HCT116 (cell line): ENCODE results near the gene RHBDD3. TPM values are rescaled to one million over a fixed set of nuclear protein-coding genes. Genes with fewer than 3 reads are reported as not detected.

ENCODE experiments used
- ATAC-seq: fragments of 200-7000 bp; cut with Tn5 transposase; 2 replicates; pipeline ENCODE4 v1.9.1; 2020; ENCODE audit warnings: mild to moderate bottlenecking, moderate library complexity
- BruUV-seq: library from RNA; stranded (reverse); fragments of 400-500 nt; replicated peaks from 2 replicates; lab custom pipeline; 2021; lab: Mats Ljungman, UMichigan
- CTCF ChIA-PET: fragments of 300-600 bp; sonication (Branson Sonifier 250); formaldehyde crosslinking; loops from one replicate; lab custom pipeline; 2021; ENCODE audit warnings: antibody characterized with exemption; lab: Charles Lee
- POLR2A ChIA-PET: fragments of 300-600, 350-600 bp; sonication (Branson Sonifier 250); formaldehyde crosslinking; loops from one replicate; lab custom pipeline; 2021; ENCODE audit warnings: antibody characterized with exemption; lab: Charles Lee
- RAD21 ChIA-PET, 2 experiments: fragments of 300-600 bp; sonication (Branson Sonifier 250); formaldehyde crosslinking; loops; one replicate each; lab custom pipeline; 2023; ENCODE audit warnings: low total read pairs in 2 of 2; ENCODE audit not compliant: uncharacterized antibody in 2 of 2, unreplicated experiment in 2 of 2, low non-redundant PET in 1 of 2; lab: Charles Lee
- DNase-seq: peaks from one replicate; pipeline ENCODE4 v3.0.0-alpha.2; 2010; ENCODE audit warnings: low read depth, low spot score
- H2AFZ ChIP-seq: fragments of 200-600 bp; shearing (Covaris generic), sonication (generic); 2 replicates; pipeline ENCODE4 v1.6.1; 2017; ENCODE audit warnings: low read depth, mixed run types, mixed read lengths, antibody characterized with exemption, low read length; ENCODE audit not compliant: poor library complexity, severe bottlenecking
- H3K27ac ChIP-seq: 2 replicates; pipeline ENCODE4 v1.5.1; 2012; ENCODE audit warnings: low read depth, low read length
- H3K27me3 ChIP-seq: fragments of 200-600 bp; sonication (generic); 2 replicates; pipeline ENCODE4 v1.6.1; 2016; ENCODE audit warnings: mixed run types, low read length, mixed read lengths; ENCODE audit not compliant: insufficient read depth
- H3K36me3 ChIP-seq, 2 experiments: fragments of 200-500 bp in 1 of 2; fragments of 200-600 bp in 1 of 2; sonication (Bioruptor generic) in 1 of 2; sonication (generic) in 1 of 2; 2 replicates each; pipeline versions ENCODE4 v1.5.1 to v1.6.1; 2014 to 2016; ENCODE audit warnings: low read length in 2 of 2, inconsistent platforms in 1 of 2, mixed read lengths in 1 of 2, mixed run types in 1 of 2; ENCODE audit not compliant: insufficient read depth in 2 of 2, control insufficient read depth in 1 of 2
- H3K4me1 ChIP-seq, 2 experiments: fragments of 200-600 bp in 1 of 2; sonication (generic) in 1 of 2; 2 replicates each; pipeline versions ENCODE4 v1.5.1 to v1.6.1; 2012 to 2017; ENCODE audit warnings: low read length in 2 of 2, inconsistent platforms in 1 of 2, mild to moderate bottlenecking in 1 of 2, mixed read lengths in 1 of 2, mixed run types in 1 of 2, moderate library complexity in 1 of 2; ENCODE audit not compliant: insufficient read depth in 2 of 2, control insufficient read depth in 1 of 2
- H3K4me2 ChIP-seq: fragments of 200-600 bp; sonication (generic); 2 replicates; pipeline ENCODE4 v1.6.1; 2017; ENCODE audit warnings: mixed run types, low read length, mixed read lengths
- H3K4me3 ChIP-seq, 2 experiments: fragments of 200-600 bp in 1 of 2; sonication (generic) in 1 of 2; replicated peaks in 1 of 2; 2 replicates each; pipeline ENCODE4 v1.5.1; 2011 to 2016; ENCODE audit warnings: low read length in 2 of 2, control low read depth in 1 of 2, low read depth in 1 of 2, mild to moderate bottlenecking in 1 of 2, mixed read lengths in 1 of 2, mixed run types in 1 of 2
- H3K79me2 ChIP-seq: fragments of 200-600 bp; sonication (generic); 2 replicates; pipeline ENCODE4 v1.6.1; 2017; ENCODE audit warnings: mild to moderate bottlenecking, mixed run types, low read length, moderate library complexity, mixed read lengths; ENCODE audit not compliant: insufficient read depth
- H3K9ac ChIP-seq: fragments of 200-600 bp; sonication (generic); 2 replicates; pipeline ENCODE4 v1.6.1; 2016; ENCODE audit warnings: low read length, mixed read lengths
- H3K9me2 ChIP-seq: fragments of 200-600 bp; sonication (generic), shearing (Covaris generic); 2 replicates; pipeline ENCODE4 v1.6.1; 2017; ENCODE audit warnings: mixed run types, mild to moderate bottlenecking, moderate library complexity; ENCODE audit not compliant: insufficient read depth
- H3K9me3 ChIP-seq, 2 experiments: fragments of 200-500 bp in 1 of 2; fragments of 200-600 bp in 1 of 2; sonication (Bioruptor generic) in 1 of 2; sonication (generic) in 1 of 2; 2 replicates each; pipeline ENCODE4 v1.6.1; 2014 to 2017; ENCODE audit warnings: low read length in 2 of 2, mixed read lengths in 2 of 2, inconsistent platforms in 1 of 2, low read depth in 1 of 2, mild to moderate bottlenecking in 1 of 2, mixed run types in 1 of 2, moderate library complexity in 1 of 2; ENCODE audit not compliant: control insufficient read depth in 1 of 2, insufficient read depth in 1 of 2
- H4K20me1 ChIP-seq: fragments of 200-600 bp; sonication (generic), shearing (Covaris generic); 2 replicates; pipeline ENCODE4 v1.6.1; 2017; ENCODE audit warnings: mixed run types, mild to moderate bottlenecking, moderate library complexity; ENCODE audit not compliant: insufficient read depth
- EGR1 ChIP-seq: IDR thresholded peaks from 2 replicates; pipeline ENCODE4 v1.6.1; 2012; ENCODE audit warnings: low read depth
- ELF1 ChIP-seq: IDR thresholded peaks from 2 replicates; pipeline ENCODE4 v1.6.1; 2012; ENCODE audit warnings: low read depth, borderline replicate concordance
- EZH2phosphoT487 ChIP-seq: fragments of 200-600 bp; IDR thresholded peaks from 2 replicates; pipeline ENCODE4 v1.6.1; 2018; ENCODE audit warnings: antibody characterized with exemption, borderline replicate concordance
- JUND ChIP-seq: IDR thresholded peaks from 2 replicates; pipeline ENCODE4 v1.6.1; 2012
- YY1 ChIP-seq: IDR thresholded peaks from 2 replicates; pipeline ENCODE4 v1.6.1; 2011; ENCODE audit warnings: low read length, low read depth, moderate library complexity, mild to moderate bottlenecking; ENCODE audit not compliant: insufficient replicate concordance; ENCODE audit errors: extremely low read depth
- ZFX ChIP-seq: fragments of 450-650 bp; IDR thresholded peaks from 2 replicates; pipeline ENCODE4 v1.6.1; 2017
- intact Hi-C: fragments of 100-400 bp; cut with micrococcal nuclease; formaldehyde crosslinking; loops from 2 replicates; pipeline ENCODE4 v1.10.0; 2022
- total RNA-seq: library from RNA; stranded (reverse); gene quantifications from one replicate; pipeline ENCODE4 v1.2.1, GENCODE V29; 2021; ENCODE audit not compliant: unreplicated experiment
- TF ChIP-seq, protein P1 (sequence below), 3 experiments: fragments of 200-600 bp in 1 of 3; sonication (generic) in 1 of 3; IDR thresholded peaks in 2 of 3; conservative IDR thresholded peaks in 1 of 3; 2 replicates each; pipeline ENCODE4 v1.5.1; 2012 to 2017; ENCODE audit warnings: low read depth in 2 of 3, low read length in 2 of 3, antibody characterized with exemption in 1 of 3, borderline replicate concordance in 1 of 3, control low read depth in 1 of 3, mild to moderate bottlenecking in 1 of 3, mixed read lengths in 1 of 3, mixed run types in 1 of 3, moderate library complexity in 1 of 3; ENCODE audit not compliant: insufficient read depth in 1 of 3

The RHBDD3 gene
- total RNA-seq, 1 experiment from 2014 or later: 30.2 TPM

- RAD21 ChIA-PET: no interaction called here
- CTCF ChIA-PET: interaction anchor here (1.1 kb wide), 1 partner anchor 12 kb away, joined by 3 read pairs; no protein-coding TSS in a partner anchor
- Histone ChIP-seq H3K27ac (no peak overlapping the region; the same call in 1 of the 2 replicates), H3K9me3 (no peaks in the 10 kb centered on the region), H4K20me1 (peaks cover 8% of the 10 kb centered on the region; the same call in 1 of the 2 replicates), H3K4me3 (no peak overlapping the region), H3K9me2 (no peaks in the 10 kb centered on the region), H3K79me2 (peaks cover 1% of the 10 kb centered on the region; the same call in 1 of the 2 replicates), H3K4me2 (no peak overlapping the region), H3K27me3 (no peaks in the 10 kb centered on the region), H3K36me3 (peaks cover 21 to 27% of the 10 kb centered on the region in 2 experiments), H3K4me1 (peaks cover 22 to 26% of the 10 kb centered on the region in 2 experiments), H2AFZ (no peak overlapping the region), H3K9ac (no peak overlapping the region)
- intact Hi-C loops: no loop called here
- POLR2A ChIA-PET: no interaction called here
- no TSS peak for BruUV-seq
- DNase-seq: no peak
- no peak for ATAC-seq
- no peak for TF ChIP-seq JUND
These were observed 34.6 kb upstream of the RHBDD3 start for GRCh38 chr22:29302402-29302680.

GRCh38 chr22:29301716-29302401 is 34.1 kb upstream of the RHBDD3 start:
- no TSS peak for BruUV-seq
- no peaks in the 10 kb centered on the region for H3K27me3 ChIP-seq
- ChIA-PET RAD21 (no interaction called here), POLR2A (no interaction called here)
- no peak for ATAC-seq
- no peak overlapping the region; the same call in 1 of the 2 replicates for H3K27ac ChIP-seq
- H3K4me1 ChIP-seq: peaks cover 22 to 26% of the 10 kb centered on the region in 2 experiments
- peaks cover 25 to 31% of the 10 kb centered on the region in 2 experiments for H3K36me3 ChIP-seq
- no peaks in the 10 kb centered on the region for H3K9me3 ChIP-seq
- no peaks in the 10 kb centered on the region for H3K9me2 ChIP-seq
- intact Hi-C loops: no loop called here
- H3K4me2 ChIP-seq: no peak overlapping the region
- H2AFZ ChIP-seq: no peak overlapping the region
- no peak for TF ChIP-seq ZFX
- no peak for TF ChIP-seq YY1
- TF ChIP-seq EGR1: no peak
- TF ChIP-seq EZH2phosphoT487: no peak
- TF ChIP-seq, protein P1, sequence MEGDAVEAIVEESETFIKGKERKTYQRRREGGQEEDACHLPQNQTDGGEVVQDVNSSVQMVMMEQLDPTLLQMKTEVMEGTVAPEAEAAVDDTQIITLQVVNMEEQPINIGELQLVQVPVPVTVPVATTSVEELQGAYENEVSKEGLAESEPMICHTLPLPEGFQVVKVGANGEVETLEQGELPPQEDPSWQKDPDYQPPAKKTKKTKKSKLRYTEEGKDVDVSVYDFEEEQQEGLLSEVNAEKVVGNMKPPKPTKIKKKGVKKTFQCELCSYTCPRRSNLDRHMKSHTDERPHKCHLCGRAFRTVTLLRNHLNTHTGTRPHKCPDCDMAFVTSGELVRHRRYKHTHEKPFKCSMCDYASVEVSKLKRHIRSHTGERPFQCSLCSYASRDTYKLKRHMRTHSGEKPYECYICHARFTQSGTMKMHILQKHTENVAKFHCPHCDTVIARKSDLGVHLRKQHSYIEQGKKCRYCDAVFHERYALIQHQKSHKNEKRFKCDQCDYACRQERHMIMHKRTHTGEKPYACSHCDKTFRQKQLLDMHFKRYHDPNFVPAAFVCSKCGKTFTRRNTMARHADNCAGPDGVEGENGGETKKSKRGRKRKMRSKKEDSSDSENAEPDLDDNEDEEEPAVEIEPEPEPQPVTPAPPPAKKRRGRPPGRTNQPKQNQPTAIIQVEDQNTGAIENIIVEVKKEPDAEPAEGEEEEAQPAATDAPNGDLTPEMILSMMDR (IDR thresholded peaks at IDR 0.05 in 2 of 3, conservative IDR thresholded peaks at IDR 0.05 in 1 of 3; ENCODE audit: borderline replicate concordance in 1 of 3, insufficient read depth in 1 of 3, low read depth in 2 of 3, low read length in 2 of 3): no peak
- no peak for TF ChIP-seq ELF1
- TF ChIP-seq, all 23 proteins: peak for 0
- Histone ChIP-seq H4K20me1 (peaks cover 8% of the 10 kb centered on the region; the same call in 1 of the 2 replicates), H3K4me3 (no peak overlapping the region), H3K9ac (no peak overlapping the region), H3K79me2 (no peaks in the 10 kb centered on the region; the same call in 1 of the 2 replicates)
- no peak for DNase-seq
- CTCF ChIA-PET: no interaction called here
